ENCODE measurements around the gene ZDHHC16. TPM values are rescaled to one million over a fixed set of nuclear protein-coding genes. Genes with fewer than 3 reads are reported as not detected.

ZDHHC16 gene
- total and polyA plus RNA-seq, 7 donors, result 19.7 to 44.9 (median 23.3) TPM

DNA sequence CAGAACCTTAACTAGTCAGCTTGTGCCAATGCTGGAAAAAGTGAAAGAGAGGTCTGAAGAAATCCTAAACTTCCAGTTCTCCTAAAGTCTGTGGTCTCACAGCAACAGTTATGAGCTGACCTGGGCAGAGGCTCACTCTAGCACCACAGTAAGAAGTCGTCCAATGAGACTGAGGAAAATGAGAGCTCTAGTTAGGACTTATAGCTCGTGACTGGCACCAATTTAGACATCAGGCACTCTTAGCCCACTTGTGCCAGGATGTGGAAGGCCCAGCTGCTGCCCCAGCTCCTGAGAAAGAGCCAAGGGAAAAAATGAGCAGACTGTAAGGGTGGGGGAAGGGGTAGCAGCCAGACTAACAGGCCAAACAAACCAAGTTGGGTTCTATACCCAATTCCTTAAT lies 44.6 kb downstream of the ZDHHC16 start:
- peak overlapping the region; percentile 33 for H3K4me3 ChIP-seq
- peak overlapping the region; percentile 84 for H3K27ac ChIP-seq
- H3K27me3 ChIP-seq (ENCODE audit: insufficient read depth in 3 of 3, low read length in 2 of 3), result no peaks in the 10 kb centered on the region
- no peak for TF ChIP-seq CTCF (IDR thresholded peaks at IDR 0.05)
- WGBS, 3 donors, result 22 to 40% (median 23%) methylated on average over 2 of the region's 2 CpGs
- intact Hi-C loops (cut with DNase I), result no loop called here
- H3K4me1 ChIP-seq, result peaks cover 59% of the 10 kb centered on the region
- ATAC-seq, result peak; percentile 88 to 95 (median 92)
- H3K36me3 ChIP-seq (ENCODE audit: insufficient read depth in 1 of 2, low read depth in 1 of 2), result peaks cover 0 to 3% of the 10 kb centered on the region in 2 donors
- peak in 1 of 2 donors; percentile 65 for DNase-seq
- H3K9me3 ChIP-seq, result no peaks in the 10 kb centered on the region

DNA sequence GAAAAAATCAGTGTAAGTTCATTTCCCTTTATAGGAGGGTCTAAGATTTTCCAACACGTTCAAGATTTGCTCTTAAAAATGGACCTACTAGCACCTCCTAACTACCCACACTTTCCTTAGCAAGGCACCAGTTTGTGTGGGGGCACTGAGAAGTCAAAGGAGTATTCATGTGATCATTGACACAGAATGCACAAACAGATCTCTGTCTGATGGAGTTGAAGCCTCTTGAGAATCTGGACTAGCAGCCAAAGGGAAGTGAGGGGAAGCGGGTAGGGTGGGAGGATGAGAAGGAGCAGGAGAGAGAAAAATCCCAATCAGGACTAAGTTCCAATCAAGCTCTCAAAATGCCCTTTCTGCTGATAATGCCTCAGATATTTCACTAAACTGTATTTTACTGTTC lies 48.2 kb downstream of the ZDHHC16 start:
- no peaks in the 10 kb centered on the region for H3K36me3 ChIP-seq (ENCODE audit: insufficient read depth in 1 of 2, low read depth in 1 of 2)
- no peaks in the 10 kb centered on the region for H3K9me3 ChIP-seq
- TF ChIP-seq CTCF (IDR thresholded peaks at IDR 0.05), result no peak
- no peak for DNase-seq
- intact Hi-C loops (cut with DNase I), result no loop called here
- no peaks in the 10 kb centered on the region for H3K27me3 ChIP-seq (ENCODE audit: insufficient read depth in 3 of 3, low read length in 2 of 3)
- H3K4me3 ChIP-seq, result no peak overlapping the region
- ATAC-seq, result no peak
- H3K27ac ChIP-seq, result peak overlapping the region; percentile 21
- 36 to 45% (median 36%) methylated on average over 2 of the region's 2 CpGs for WGBS, 3 donors
- peaks cover 60% of the 10 kb centered on the region for H3K4me1 ChIP-seq

- Histone ChIP-seq H3K4me1 (peaks cover 52% of the 10 kb centered on the region), H3K27me3 (ENCODE audit: insufficient read depth in 3 of 3, low read length in 2 of 3) (no peaks in the 10 kb centered on the region), H3K4me3 (no peak overlapping the region), H3K27ac (peak overlapping the region; percentile 56), H3K9me3 (no peaks in the 10 kb centered on the region), H3K36me3 (ENCODE audit: insufficient read depth in 1 of 2, low read depth in 1 of 2) (no peaks in the 10 kb centered on the region)
- intact Hi-C loops (cut with DNase I), result no loop called here
- 35 to 37% (median 36%) methylated on average over 7 of the region's 7 CpGs for WGBS, 3 donors
- no peak for DNase-seq
- ATAC-seq, result no peak
- TF ChIP-seq CTCF (IDR thresholded peaks at IDR 0.05), result no peak
These were observed 49.0 kb downstream of the ZDHHC16 start for GRCh38 chr10:97494863-97495506.

DNA sequence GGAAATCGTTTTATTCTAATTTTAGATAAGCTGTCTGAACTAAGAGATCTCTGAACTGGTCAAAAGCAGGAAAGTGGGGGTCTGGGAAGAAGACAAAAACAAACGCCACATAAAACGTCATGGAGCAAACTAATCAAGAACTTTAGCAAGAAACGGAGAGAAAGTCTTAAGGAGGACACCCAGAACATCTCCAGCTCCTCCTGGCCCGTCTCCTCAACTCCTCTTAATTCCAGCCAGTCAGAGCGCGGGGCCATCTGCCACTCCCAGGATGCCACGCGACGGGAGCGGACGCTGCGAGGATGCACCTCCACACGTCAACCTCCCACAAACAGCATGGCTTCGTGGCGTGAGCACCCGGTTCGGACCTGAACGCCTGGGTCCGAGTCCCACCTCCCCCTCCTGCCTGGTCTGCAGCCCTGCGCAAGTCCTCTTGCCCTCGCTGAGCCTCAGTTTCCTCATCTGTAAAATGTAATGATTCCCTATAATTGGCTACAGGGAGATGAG lies 51.6 kb downstream of the ZDHHC16 start:
- peak; percentile 42 to 68 (median 59) for ATAC-seq
- H3K27ac ChIP-seq, result peak overlapping the region; percentile 96
- H3K36me3 ChIP-seq (ENCODE audit: insufficient read depth in 1 of 2, low read depth in 1 of 2), result no peaks in the 10 kb centered on the region
- WGBS, 3 donors, result 0 to 1% (median 0%) methylated on average over 22 of the region's 22 CpGs
- no peaks in the 10 kb centered on the region for H3K9me3 ChIP-seq
- peak; percentile 82 to 89 for DNase-seq
- peak overlapping the region; percentile 84 for H3K4me3 ChIP-seq
- no peak for TF ChIP-seq CTCF (IDR thresholded peaks at IDR 0.05)
- intact Hi-C loops (cut with DNase I), result no loop called here
- H3K27me3 ChIP-seq (ENCODE audit: insufficient read depth in 3 of 3, low read length in 2 of 3), result no peaks in the 10 kb centered on the region
- H3K4me1 ChIP-seq, result peaks cover 52% of the 10 kb centered on the region

Data from psoas muscle (tissue), 8 donors.